ENCODE results near the gene RNF123. TPM values are rescaled to one million over a fixed set of nuclear protein-coding genes. Genes with fewer than 3 reads are reported as not detected.

Gene RNF123
- total RNA-seq, 1 donor from 2014 or later = 52.8 TPM

DNA sequence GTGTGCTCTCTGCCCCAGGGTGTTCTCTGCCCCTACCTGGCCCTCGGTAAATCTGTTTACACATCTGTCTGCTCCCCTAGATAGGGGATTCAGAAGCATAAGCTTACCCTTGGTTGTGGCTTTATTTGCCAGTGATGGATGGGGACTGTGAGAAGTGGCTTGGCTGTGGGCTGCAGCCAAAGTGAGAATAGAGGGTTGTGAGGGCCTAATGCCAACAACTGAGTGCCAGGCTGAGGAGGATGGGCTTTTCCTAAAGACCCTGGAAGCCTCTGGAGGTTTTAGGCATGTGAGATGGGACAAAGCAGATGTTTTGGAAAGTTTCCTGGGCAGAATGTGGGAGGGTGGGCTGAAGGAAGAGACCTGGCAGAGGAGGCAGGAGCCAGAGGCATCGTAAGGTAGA lies 30.6 kb upstream of the RNF123 start:
- DNase-seq (ENCODE audit: low spot score) = no peak

DNA sequence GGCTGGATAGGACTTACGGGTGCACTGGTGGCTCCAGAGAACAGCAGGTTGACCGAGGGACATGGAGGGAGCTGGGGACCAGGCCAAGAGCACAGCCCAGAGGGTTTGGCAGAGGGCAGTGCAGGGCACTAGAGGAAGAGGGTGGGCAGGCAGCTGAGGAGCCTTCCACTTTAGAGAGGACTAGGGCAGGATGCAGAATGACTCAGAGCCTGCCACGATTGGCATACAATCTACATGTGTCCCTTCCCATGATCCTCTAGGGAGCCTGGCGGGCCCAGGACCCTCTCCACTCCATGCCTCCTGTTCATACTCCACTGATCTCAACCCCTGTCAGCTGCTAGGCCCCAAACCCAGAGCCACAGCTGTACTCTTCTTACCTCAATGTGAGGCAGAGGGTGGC lies 29.6 kb upstream of the RNF123 start:
- no peak for DNase-seq (ENCODE audit: low spot score)

- no peak for DNase-seq (ENCODE audit: low spot score)
Measured at GRCh38 chr3:49661281-49661680, 28.1 kb upstream of the RNF123 start.

DNA sequence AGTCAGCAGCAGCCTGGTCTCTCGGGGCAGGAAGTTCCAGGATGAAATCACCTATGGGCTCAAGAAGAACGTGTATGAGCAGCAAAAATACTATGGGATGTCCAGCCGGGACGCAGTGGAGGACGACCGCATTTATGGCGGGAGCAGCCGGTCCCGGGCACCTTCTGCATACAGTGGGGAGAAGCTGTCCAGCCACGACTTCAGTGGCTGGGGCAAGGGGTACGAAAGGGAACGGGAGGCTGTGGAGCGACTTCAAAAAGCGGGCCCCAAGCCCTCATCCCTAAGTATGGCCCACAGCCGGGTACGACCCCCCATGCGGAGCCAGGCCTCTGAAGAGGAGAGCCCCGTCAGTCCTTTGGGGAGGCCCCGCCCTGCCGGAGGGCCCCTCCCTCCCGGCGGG lies 27.3 kb upstream of the RNF123 start:
- DNase-seq (ENCODE audit: low spot score) = no peak

DNA sequence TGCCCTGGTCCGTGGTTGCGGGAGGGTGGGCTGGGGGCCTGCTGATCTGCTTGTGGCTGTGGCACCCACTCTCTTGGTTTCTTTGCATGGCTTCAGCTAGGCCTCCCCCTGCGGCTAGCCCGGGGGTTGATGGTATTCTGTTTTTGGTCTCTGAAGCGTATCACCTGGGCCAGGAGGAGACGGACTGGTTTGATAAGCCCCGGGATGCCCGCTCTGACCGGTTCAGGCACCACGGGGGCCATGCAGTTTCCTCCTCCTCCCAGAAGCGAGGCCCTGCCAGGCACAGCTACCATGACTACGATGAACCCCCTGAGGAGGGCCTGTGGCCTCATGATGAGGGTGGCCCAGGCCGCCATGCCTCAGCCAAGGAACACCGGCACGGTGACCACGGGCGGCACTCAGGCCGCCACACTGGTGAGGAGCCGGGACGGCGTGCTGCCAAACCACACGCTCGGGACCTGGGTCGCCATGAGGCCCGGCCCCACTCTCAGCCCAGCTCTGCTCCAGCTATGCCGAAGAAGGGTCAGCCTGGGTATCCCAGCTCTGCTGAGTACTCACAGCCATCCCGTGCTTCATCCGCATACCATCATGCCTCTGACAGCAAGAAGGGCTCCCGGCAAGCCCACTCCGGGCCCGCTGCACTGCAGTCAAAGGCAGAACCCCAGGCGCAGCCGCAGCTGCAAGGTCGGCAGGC lies 26.5 kb upstream of the RNF123 start:
- DNase-seq (ENCODE audit: low spot score) = no peak

- DNase-seq (ENCODE audit: low spot score) = no peak
Measured at GRCh38 chr3:49663831-49664230, 25.5 kb upstream of the RNF123 start.

DNA sequence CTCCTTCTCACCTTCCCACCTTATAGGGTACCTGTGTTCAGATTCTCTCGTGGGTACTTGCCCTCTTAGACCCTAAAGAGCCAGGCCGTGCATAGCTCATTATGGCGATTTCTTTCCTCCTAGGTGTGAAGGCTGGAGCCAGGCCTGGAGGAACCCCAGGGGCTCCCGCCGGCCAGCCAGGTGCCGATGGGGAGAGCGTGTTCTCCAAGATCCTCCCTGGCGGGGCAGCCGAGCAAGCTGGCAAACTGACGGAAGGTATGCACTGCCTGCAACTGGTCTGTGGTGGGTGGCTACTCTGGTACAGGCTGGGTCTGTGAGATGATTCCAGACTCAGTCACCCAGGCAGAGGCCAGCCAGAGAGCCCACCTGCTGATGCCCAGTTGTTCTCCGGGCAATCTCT lies 25.1 kb upstream of the RNF123 start:
- DNase-seq (ENCODE audit: low spot score) = no peak

- DNase-seq (ENCODE audit: low spot score) = no peak
Measured at GRCh38 chr3:49665822-49666519, 23.4 kb upstream of the RNF123 start.

DNA sequence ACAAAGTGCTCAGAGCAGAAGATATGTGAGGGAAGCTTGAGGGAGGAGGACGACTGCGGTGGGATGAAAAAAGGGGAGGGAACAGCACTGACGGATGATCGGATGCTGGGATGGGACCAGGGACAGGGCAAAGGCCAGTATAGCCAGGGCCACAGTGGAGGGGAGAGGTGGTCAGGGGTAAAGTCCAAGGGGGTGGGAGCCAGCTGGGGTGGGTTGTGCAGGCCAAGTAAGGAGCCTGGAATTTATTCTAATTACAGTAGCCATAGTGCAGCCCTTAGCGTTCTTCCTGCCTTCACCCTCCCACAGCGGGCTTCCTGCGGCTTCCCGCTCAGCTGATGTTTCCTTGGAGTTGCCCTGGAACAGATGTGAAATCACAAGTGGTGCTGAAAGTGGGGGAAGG lies 22.8 kb upstream of the RNF123 start:
- no peak for DNase-seq (ENCODE audit: low spot score)

- DNase-seq (ENCODE audit: low spot score) = no peak
Measured at GRCh38 chr3:49667701-49668413, 21.5 kb upstream of the RNF123 start.

DNA sequence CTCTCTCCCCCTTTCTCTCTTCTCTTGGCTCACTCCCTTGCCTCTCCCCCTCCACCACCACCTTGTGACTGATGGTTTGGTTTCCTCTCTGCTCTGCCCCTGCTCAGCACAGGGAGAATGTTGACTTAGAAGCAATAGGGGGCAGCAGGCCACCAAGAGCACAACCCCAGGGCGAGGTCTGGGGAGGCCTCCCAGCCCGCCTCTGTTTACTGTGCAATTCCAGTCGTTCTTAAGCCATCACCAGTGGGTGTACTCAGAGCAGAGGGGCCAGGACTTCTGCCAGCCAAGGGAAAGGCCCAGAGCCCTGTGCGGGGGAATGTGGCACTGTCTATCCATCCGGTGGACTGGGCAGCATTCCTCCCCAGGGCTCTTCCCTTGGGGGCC lies 21.0 kb upstream of the RNF123 start:
- no peak for DNase-seq (ENCODE audit: low spot score)

GRCh38 chr3:49668861-49669260 lies 20.5 kb upstream of the RNF123 start:
- no peak for DNase-seq (ENCODE audit: low spot score)

GRCh38 chr3:49669352-49669751 lies 20.0 kb upstream of the RNF123 start:
- no peak for DNase-seq (ENCODE audit: low spot score)

DNA sequence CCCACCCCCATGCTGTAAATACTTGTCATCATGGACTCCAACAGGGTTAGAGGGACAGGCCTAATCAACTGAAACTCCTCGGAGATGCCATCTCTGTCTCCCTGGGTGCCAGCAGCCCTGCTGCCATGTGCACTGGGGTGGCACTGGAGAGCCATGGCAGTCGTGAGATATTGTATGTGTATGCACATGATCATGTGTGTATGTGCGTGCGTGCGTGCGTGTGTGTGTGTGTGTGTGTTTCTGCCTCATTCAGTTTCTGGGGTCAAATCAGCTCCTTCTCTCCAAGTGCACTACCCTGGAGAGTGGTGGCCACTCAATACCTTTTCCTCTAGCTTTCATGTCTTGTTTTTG lies 18.4 kb upstream of the RNF123 start:
- DNase-seq (ENCODE audit: low spot score) = no peak

- DNase-seq (ENCODE audit: low spot score) = peak; percentile 78
Measured at GRCh38 chr3:49671291-49672288, 17.8 kb upstream of the RNF123 start.

GRCh38 chr3:49673121-49673714 lies 16.1 kb upstream of the RNF123 start:
- DNase-seq (ENCODE audit: low spot score) = no peak

DNA sequence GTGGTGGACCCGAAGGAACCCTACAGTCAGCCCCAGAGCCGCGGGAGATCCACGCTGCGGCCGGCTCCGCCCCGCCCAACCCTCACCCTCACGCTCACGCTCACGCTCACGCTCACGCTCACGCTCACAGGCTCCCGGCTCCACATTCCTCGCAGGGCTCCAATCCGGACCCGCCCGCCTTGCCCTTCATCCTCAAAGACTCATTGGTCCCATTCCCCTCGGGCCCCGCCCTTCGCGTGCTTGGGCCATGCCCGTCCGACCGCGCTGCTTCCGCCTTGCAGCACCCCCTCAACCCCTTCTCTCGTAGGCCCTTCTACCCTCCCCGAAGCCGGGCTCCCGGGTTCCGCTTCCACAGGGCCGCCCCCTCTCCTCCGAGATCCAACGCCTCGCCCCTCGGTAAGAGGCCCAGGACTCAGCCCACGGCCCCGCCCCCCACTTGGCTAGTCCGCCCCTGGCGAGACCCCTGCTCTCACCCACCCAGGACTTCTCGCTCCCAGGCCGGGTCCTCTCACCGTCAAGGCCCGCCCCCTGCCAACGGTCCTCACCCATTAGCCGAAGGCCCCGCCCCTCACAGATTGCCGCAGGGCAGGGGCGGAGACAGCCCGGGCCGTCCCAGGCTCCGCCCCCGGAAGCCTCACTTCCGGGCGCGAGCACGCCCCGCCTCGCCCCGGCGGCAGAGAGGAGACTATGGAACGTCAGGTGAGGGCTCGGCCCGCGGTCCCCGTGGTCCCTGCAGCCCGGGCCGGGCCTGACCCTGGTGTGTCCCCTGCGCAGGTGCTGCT lies 15.5 kb upstream of the RNF123 start, which contains the start of gene APEH:
APEH (plus strand) TSS at position 637 of the 782 bp plus-strand sequence; CDS start at position 688, 51 bp downstream.
- peak; percentile 97 for DNase-seq (ENCODE audit: low spot score)

DNA sequence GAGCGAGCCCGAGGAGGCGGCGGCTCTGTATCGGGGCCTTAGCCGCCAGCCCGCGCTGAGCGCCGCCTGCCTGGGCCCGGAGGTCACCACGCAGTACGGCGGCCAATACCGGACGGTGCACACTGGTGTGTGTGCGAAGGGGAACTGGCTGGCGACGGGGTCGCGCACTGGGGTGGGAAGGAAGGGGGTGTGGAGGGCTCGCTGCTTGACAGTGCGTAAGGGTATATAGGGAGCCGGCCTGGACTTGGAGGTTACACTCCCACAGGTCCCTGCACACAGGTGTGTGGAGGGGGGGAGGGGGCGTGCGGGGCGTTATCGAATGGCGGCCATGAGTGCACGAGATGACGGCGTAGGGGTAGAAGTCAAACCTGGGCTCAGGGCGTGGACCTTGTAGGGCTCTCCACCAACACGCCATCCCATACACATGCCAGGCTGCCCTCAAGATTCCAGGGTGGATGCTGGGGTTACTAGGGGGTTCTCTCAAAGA lies 14.8 kb upstream of the RNF123 start:
- peak; percentile 61 for DNase-seq (ENCODE audit: low spot score)

DNA sequence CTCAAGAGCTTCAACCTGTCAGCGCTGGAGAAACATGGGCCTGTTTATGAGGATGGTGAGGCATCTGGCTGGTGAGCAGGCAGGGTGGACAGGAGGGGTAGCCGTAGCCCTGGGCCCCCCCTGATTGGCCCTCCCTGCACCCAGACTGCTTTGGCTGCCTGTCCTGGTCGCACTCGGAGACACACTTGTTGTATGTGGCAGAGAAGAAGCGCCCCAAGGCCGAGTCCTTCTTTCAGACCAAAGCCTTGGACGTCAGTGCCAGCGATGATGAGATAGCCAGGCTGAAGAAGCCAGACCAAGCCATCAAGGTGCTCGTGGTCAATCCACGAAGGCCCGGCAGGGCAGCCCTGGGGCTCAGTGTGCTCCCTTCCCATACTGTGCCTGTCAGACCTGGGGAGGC lies 13.4 kb upstream of the RNF123 start:
- no peak for DNase-seq (ENCODE audit: low spot score)

GRCh38 chr3:49680493-49681231 lies 8.7 kb upstream of the RNF123 start:
- DNase-seq (ENCODE audit: low spot score) = no peak

Measured in ureter (tissue), 1 donor.